Gastrocnemius medialis (tissue), 4 donors: ENCODE results near the gene EPB41L1.

Experiments
- CTCF ChIP-seq, 5 experiments: fragments of 450-650 bp in 3 of 5; fragments of 200-600 bp in 2 of 5; sonication (generic) in 2 of 5; IDR thresholded peaks in 4 of 5; conservative IDR thresholded peaks in 1 of 5; 1 replicate in 4 of 5; 2 replicates in 1 of 5; pipeline ENCODE4 v1.5.1; 2016 to 2019; ENCODE audit warnings: antibody characterized with exemption in 5 of 5, mild to moderate bottlenecking in 3 of 5, moderate library complexity in 3 of 5
- POLR2A ChIP-seq, 2 donors: fragments of 450-650 bp; IDR thresholded peaks; one replicate each; pipeline ENCODE4 v1.6.1; 2017; ENCODE audit warnings: antibody characterized with exemption in 2 of 2, mild to moderate bottlenecking in 2 of 2, moderate library complexity in 2 of 2

GRCh38 chr20:36208257-36208656 lies 53.7 kb downstream of the EPB41L1 start:
- TF ChIP-seq CTCF (IDR thresholded peaks at IDR 0.05 in 4 of 5, conservative IDR thresholded peaks at IDR 0.05 in 1 of 5) (no peak), POLR2A (IDR thresholded peaks at IDR 0.05) (no peak)
